Measurements from ENCODE around the gene MEX3B.

MEX3B gene

GRCh38 chr15:82062479-82063454 is 16.9 kb upstream of the MEX3B start:
- H2AFZ ChIP-seq (ENCODE audit: low read depth, low read length, severe bottlenecking) = no peak overlapping the region
- H3K27ac ChIP-seq (ENCODE audit: low read depth, low read length) = no peak overlapping the region
- no peak overlapping the region for H3K4me2 ChIP-seq (ENCODE audit: low read depth, low read length, poor library complexity, severe bottlenecking)
- H3K27me3 ChIP-seq (ENCODE audit: low read length) = no peaks in the 10 kb centered on the region
- H3K9me2 ChIP-seq (replicated peaks; ENCODE audit: insufficient read depth, low read length) = no peaks in the 10 kb centered on the region
- no peaks in the 10 kb centered on the region for H3K79me2 ChIP-seq (ENCODE audit: insufficient read depth, low read length)
- no peaks in the 10 kb centered on the region for H3F3A ChIP-seq (ENCODE audit: insufficient read depth)
- H4K20me1 ChIP-seq (ENCODE audit: low read depth, low read length) = no peaks in the 10 kb centered on the region
- no peaks in the 10 kb centered on the region for H3K36me3 ChIP-seq (ENCODE audit: low read length)
- TF ChIP-seq EZH2phosphoT487 (conservative IDR thresholded peaks at IDR 0.05; ENCODE audit: low read length) = no peak
- TF ChIP-seq, protein P1, sequence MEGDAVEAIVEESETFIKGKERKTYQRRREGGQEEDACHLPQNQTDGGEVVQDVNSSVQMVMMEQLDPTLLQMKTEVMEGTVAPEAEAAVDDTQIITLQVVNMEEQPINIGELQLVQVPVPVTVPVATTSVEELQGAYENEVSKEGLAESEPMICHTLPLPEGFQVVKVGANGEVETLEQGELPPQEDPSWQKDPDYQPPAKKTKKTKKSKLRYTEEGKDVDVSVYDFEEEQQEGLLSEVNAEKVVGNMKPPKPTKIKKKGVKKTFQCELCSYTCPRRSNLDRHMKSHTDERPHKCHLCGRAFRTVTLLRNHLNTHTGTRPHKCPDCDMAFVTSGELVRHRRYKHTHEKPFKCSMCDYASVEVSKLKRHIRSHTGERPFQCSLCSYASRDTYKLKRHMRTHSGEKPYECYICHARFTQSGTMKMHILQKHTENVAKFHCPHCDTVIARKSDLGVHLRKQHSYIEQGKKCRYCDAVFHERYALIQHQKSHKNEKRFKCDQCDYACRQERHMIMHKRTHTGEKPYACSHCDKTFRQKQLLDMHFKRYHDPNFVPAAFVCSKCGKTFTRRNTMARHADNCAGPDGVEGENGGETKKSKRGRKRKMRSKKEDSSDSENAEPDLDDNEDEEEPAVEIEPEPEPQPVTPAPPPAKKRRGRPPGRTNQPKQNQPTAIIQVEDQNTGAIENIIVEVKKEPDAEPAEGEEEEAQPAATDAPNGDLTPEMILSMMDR (IDR thresholded peaks at IDR 0.05; ENCODE audit: insufficient read depth, low read length, poor library complexity, severe bottlenecking) = no peak
- no peak overlapping the region for H3K9ac ChIP-seq (ENCODE audit: low read length)
- H3K4me3 ChIP-seq (ENCODE audit: insufficient read depth, low read length, poor library complexity, severe bottlenecking) = no peak overlapping the region
- no peaks in the 10 kb centered on the region for H3K9me3 ChIP-seq (ENCODE audit: insufficient read depth, low read length)

DNA sequence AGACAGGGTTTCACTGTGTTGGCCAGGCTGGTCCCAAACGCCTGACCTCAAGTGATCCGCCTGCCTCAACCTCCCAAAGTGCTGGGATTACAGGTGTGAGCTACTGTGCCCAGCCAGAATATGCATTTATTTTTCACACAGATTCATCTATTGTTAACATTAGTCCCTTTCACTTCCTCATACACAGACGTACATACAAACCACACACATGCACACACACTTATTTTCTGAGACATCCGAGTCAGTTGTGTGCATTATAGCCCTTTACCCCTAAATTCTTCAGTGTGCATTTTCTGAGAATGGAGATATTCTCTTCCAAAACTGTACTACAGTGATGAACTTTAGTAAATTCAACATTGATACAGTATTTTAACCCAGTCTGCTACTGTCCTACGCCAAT is 15.0 kb upstream of the MEX3B start:
- H3K4me3 ChIP-seq (ENCODE audit: insufficient read depth, low read length, poor library complexity, severe bottlenecking) = no peak overlapping the region
- H3K36me3 ChIP-seq (ENCODE audit: low read length) = no peaks in the 10 kb centered on the region

GRCh38 chr15:82058517-82059204 is 12.8 kb upstream of the MEX3B start:
- Histone ChIP-seq H3K79me2 (ENCODE audit: insufficient read depth, low read length) (no peaks in the 10 kb centered on the region), H3K9me2 (replicated peaks; ENCODE audit: insufficient read depth, low read length) (no peaks in the 10 kb centered on the region), H3K27ac (ENCODE audit: low read depth, low read length) (no peak overlapping the region), H4K20me1 (ENCODE audit: low read depth, low read length) (no peaks in the 10 kb centered on the region), H3K4me3 (ENCODE audit: insufficient read depth, low read length, poor library complexity, severe bottlenecking) (no peak overlapping the region), H3K36me3 (ENCODE audit: low read length) (no peaks in the 10 kb centered on the region), H3K27me3 (ENCODE audit: low read length) (0 out of 2 replicates have a peak, but pooled peaks cover 3% of the 10 kb centered on the region), H3K4me2 (ENCODE audit: low read depth, low read length, poor library complexity, severe bottlenecking) (no peak overlapping the region), H2AFZ (ENCODE audit: low read depth, low read length, severe bottlenecking) (no peak overlapping the region), H3F3A (ENCODE audit: insufficient read depth) (no peaks in the 10 kb centered on the region), H3K9ac (ENCODE audit: low read length) (no peak overlapping the region), H3K9me3 (ENCODE audit: insufficient read depth, low read length) (no peaks in the 10 kb centered on the region)
- TF ChIP-seq EZH2phosphoT487 (conservative IDR thresholded peaks at IDR 0.05; ENCODE audit: low read length) = no peak
- TF ChIP-seq, protein P1 (IDR thresholded peaks at IDR 0.05; ENCODE audit: insufficient read depth, low read length, poor library complexity, severe bottlenecking) = no peak

More for the DNA sequence above, 15.0 kb upstream of the MEX3B start:
- Histone ChIP-seq H3K27me3 (ENCODE audit: low read length) (0 out of 2 replicates have a peak, but pooled peaks cover 3% of the 10 kb centered on the region), H3K4me2 (ENCODE audit: low read depth, low read length, poor library complexity, severe bottlenecking) (no peak overlapping the region), H2AFZ (ENCODE audit: low read depth, low read length, severe bottlenecking) (no peak overlapping the region), H3K9me3 (ENCODE audit: insufficient read depth, low read length) (no peaks in the 10 kb centered on the region), H3K27ac (ENCODE audit: low read depth, low read length) (no peak overlapping the region), H3K9ac (ENCODE audit: low read length) (no peak overlapping the region), H3F3A (ENCODE audit: insufficient read depth) (no peaks in the 10 kb centered on the region), H4K20me1 (ENCODE audit: low read depth, low read length) (no peaks in the 10 kb centered on the region), H3K9me2 (replicated peaks; ENCODE audit: insufficient read depth, low read length) (no peaks in the 10 kb centered on the region), H3K79me2 (ENCODE audit: insufficient read depth, low read length) (no peaks in the 10 kb centered on the region)
- TF ChIP-seq EZH2phosphoT487 (conservative IDR thresholded peaks at IDR 0.05; ENCODE audit: low read length) = no peak
- TF ChIP-seq, protein P1 (IDR thresholded peaks at IDR 0.05; ENCODE audit: insufficient read depth, low read length, poor library complexity, severe bottlenecking) = no peak

Measured in SU-DHL-6 (cell line).